Measurements from ENCODE around the gene SPNS1.
"Not testable (repeated sequence)": the region's sequence is repeated elsewhere in the genome, so short reads cannot be mapped to it uniquely, and the experiment has no call there.

Gene SPNS1, protein sequence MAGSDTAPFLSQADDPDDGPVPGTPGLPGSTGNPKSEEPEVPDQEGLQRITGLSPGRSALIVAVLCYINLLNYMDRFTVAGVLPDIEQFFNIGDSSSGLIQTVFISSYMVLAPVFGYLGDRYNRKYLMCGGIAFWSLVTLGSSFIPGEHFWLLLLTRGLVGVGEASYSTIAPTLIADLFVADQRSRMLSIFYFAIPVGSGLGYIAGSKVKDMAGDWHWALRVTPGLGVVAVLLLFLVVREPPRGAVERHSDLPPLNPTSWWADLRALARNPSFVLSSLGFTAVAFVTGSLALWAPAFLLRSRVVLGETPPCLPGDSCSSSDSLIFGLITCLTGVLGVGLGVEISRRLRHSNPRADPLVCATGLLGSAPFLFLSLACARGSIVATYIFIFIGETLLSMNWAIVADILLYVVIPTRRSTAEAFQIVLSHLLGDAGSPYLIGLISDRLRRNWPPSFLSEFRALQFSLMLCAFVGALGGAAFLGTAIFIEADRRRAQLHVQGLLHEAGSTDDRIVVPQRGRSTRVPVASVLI
- total RNA-seq = 2.2 to 5.6 (median 2.3) reads per million in 3 donors

DNA sequence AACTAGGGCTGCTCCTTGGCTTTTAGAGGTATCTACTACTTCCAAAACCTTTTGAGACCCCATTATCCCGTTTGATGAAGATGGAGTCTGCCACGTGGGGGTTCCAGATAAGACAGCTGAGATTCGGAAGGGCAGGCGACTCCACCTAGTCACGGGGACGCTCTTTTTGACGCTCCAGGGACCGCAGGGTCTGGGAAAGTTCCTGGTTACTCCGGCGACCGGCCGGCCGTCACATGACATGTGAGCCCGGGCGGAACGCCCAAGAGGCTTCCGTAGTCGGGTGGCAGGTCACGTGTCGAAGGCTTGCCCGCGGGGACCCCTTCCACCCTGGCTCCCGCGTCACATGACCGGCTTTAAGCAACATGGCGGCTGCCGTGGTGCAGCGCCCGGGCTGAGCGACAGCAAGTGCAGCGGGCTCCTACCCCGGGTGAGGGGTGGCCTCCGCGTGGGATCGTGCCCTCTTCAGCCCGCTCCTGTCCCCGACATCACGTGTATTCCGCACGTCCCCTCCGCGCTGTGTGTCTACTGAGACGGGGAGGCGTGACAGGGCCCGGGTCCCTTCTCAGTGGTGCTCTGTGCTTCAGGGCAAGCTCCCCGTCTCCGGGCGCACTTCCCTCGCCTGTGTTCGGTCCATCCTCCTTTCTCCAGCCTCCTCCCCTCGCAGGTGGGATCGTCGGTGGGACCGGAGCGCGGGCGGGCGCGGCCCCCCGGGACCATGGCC lies at the start of gene SPNS1:
TSS of gene SPNS1 (plus strand) at position 342 of the 721 bp plus-strand sequence. CDS start at position 716, 374 bp downstream.
- H3K27me3 ChIP-seq (replicated peaks; ENCODE audit: control insufficient read depth, insufficient read depth, low read length, poor library complexity, severe bottlenecking) = no peaks in the 10 kb centered on the region
- H3K36me3 ChIP-seq (ENCODE audit: control insufficient read depth, insufficient read depth, low read length) = peaks cover 7% of the 10 kb centered on the region
- H3K9me3 ChIP-seq (ENCODE audit: control insufficient read depth, low read length) = no peaks in the 10 kb centered on the region
- DNase-seq = peak; percentile 83 to 89 (median 84)
- peak within 1 kb of the TSS; percentile 71 for H3K27ac ChIP-seq (ENCODE audit: insufficient read depth, low read length, poor library complexity, severe bottlenecking)
- H3K4me1 ChIP-seq (ENCODE audit: control insufficient read depth, insufficient read depth, low read length, poor library complexity, severe bottlenecking) = peaks cover 16% of the 10 kb centered on the region
- H3K4me3 ChIP-seq (ENCODE audit: insufficient read depth, low read depth, low read length, poor library complexity, severe bottlenecking) = peak within 1 kb of the TSS; percentile 85

DNA sequence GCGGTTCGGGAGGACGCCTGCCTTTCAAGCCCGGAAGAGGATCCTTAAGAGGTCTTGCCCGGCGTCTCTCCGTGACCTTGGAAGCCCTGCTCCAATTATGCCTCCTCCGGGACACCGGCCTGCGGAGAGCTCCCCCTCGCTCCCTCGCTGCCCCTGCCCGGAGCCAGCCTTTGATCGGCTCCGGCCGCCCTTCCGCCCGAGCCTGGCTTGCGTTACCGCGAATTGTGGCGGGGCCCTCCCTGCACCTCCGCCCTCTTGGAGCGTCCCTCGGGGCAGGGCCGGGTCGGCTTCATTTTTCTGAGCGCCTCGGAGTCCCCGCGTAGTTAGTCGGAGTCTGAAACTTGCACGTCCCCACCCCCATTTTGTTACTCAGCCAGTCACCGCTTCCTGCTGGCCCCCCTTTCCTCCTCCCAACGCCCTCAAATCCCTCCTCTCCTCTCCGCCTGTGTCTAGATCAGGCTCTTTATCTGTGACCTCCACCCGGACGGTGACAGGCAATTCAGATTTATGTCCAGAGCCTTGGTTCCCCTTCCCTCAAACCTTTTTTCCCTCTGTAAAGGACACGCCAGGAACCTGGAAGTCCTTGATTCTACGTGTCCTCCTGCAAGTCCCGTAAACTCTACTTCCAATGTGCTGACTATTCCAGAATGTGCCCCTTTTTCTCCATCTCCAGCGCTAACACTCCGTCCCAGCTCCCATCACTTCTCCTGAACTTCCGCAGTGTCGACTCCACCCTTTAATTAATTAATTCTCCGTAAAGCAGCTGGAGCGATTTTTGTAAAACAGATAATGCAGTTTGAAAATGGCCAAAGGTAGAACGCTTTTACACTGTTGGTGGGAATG lies 49.0 kb upstream of the SPNS1 start:
- DNase-seq = peak; percentile 67 to 74 (median 67)
- H3K27ac ChIP-seq (ENCODE audit: insufficient read depth, low read length, poor library complexity, severe bottlenecking) = peak overlapping the region; percentile 97
- no peaks in the 10 kb centered on the region for H3K36me3 ChIP-seq (ENCODE audit: control insufficient read depth, insufficient read depth, low read length)
- peak overlapping the region; percentile 98 for H3K4me3 ChIP-seq (ENCODE audit: insufficient read depth, low read depth, low read length, poor library complexity, severe bottlenecking)
- H3K9me3 ChIP-seq (ENCODE audit: control insufficient read depth, low read length) = no peaks in the 10 kb centered on the region
- H3K4me1 ChIP-seq (ENCODE audit: control insufficient read depth, insufficient read depth, low read length, poor library complexity, severe bottlenecking) = peaks cover 11% of the 10 kb centered on the region
- H3K27me3 ChIP-seq (replicated peaks; ENCODE audit: control insufficient read depth, insufficient read depth, low read length, poor library complexity, severe bottlenecking) = no peaks in the 10 kb centered on the region

GRCh38 chr16:28926284-28926683 lies 48.3 kb upstream of the SPNS1 start:
- H3K27ac ChIP-seq (ENCODE audit: insufficient read depth, low read length, poor library complexity, severe bottlenecking) = not testable (repeated sequence)

DNA sequence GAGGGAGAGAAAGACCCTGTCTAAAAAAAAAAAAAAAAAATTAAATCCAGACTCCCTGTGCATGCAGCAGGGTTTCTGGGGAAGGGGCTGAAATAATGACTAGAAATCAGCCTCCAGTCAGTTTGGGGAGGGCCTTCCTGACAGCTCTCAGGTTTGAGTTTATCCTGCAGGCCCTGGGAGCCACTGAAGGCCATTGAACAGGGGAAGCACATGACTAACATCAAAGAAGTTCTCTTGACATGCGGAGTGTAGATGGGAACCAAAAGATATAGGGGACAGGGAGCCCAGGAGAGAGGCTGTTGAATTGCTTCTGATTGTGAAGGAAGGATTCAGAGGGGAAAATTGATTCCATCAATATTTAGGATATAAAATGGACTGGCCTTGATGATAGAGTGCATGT lies 46.8 kb upstream of the SPNS1 start:
- no peaks in the 10 kb centered on the region for H3K27me3 ChIP-seq (replicated peaks; ENCODE audit: control insufficient read depth, insufficient read depth, low read length, poor library complexity, severe bottlenecking)
- H3K9me3 ChIP-seq (ENCODE audit: control insufficient read depth, low read length) = no peaks in the 10 kb centered on the region
- H3K4me1 ChIP-seq (ENCODE audit: control insufficient read depth, insufficient read depth, low read length, poor library complexity, severe bottlenecking) = peaks cover 11% of the 10 kb centered on the region
- no peak for DNase-seq
- no peak overlapping the region for H3K27ac ChIP-seq (ENCODE audit: insufficient read depth, low read length, poor library complexity, severe bottlenecking)
- no peak overlapping the region for H3K4me3 ChIP-seq (ENCODE audit: insufficient read depth, low read depth, low read length, poor library complexity, severe bottlenecking)
- no peaks in the 10 kb centered on the region for H3K36me3 ChIP-seq (ENCODE audit: control insufficient read depth, insufficient read depth, low read length)

More at GRCh38 chr16:28926284-28926683, 48.3 kb upstream of the SPNS1 start:
- not testable (repeated sequence) for H3K9me3 ChIP-seq (ENCODE audit: control insufficient read depth, low read length); DNase-seq; H3K27me3 ChIP-seq (replicated peaks; ENCODE audit: control insufficient read depth, insufficient read depth, low read length, poor library complexity, severe bottlenecking); H3K36me3 ChIP-seq (ENCODE audit: control insufficient read depth, insufficient read depth, low read length); H3K4me3 ChIP-seq (ENCODE audit: insufficient read depth, low read depth, low read length, poor library complexity, severe bottlenecking)
- H3K4me1 ChIP-seq (ENCODE audit: control insufficient read depth, insufficient read depth, low read length, poor library complexity, severe bottlenecking) = peaks cover 11% of the 10 kb centered on the region

- Histone ChIP-seq H3K4me3 (ENCODE audit: insufficient read depth, low read depth, low read length, poor library complexity, severe bottlenecking) (no peak overlapping the region), H3K36me3 (ENCODE audit: control insufficient read depth, insufficient read depth, low read length) (no peaks in the 10 kb centered on the region), H3K27ac (ENCODE audit: insufficient read depth, low read length, poor library complexity, severe bottlenecking) (no peak overlapping the region), H3K27me3 (replicated peaks; ENCODE audit: control insufficient read depth, insufficient read depth, low read length, poor library complexity, severe bottlenecking) (no peaks in the 10 kb centered on the region), H3K9me3 (ENCODE audit: control insufficient read depth, low read length) (no peaks in the 10 kb centered on the region), H3K4me1 (ENCODE audit: control insufficient read depth, insufficient read depth, low read length, poor library complexity, severe bottlenecking) (peaks cover 4% of the 10 kb centered on the region)
- DNase-seq = no peak
Observed at GRCh38 chr16:28930203-28930602, 44.4 kb upstream of the SPNS1 start.

GRCh38 chr16:28930652-28931051 lies 43.9 kb upstream of the SPNS1 start:
- Histone ChIP-seq H3K9me3 (ENCODE audit: control insufficient read depth, low read length) (no peaks in the 10 kb centered on the region), H3K4me3 (ENCODE audit: insufficient read depth, low read depth, low read length, poor library complexity, severe bottlenecking) (no peak overlapping the region), H3K36me3 (ENCODE audit: control insufficient read depth, insufficient read depth, low read length) (no peaks in the 10 kb centered on the region)

DNA sequence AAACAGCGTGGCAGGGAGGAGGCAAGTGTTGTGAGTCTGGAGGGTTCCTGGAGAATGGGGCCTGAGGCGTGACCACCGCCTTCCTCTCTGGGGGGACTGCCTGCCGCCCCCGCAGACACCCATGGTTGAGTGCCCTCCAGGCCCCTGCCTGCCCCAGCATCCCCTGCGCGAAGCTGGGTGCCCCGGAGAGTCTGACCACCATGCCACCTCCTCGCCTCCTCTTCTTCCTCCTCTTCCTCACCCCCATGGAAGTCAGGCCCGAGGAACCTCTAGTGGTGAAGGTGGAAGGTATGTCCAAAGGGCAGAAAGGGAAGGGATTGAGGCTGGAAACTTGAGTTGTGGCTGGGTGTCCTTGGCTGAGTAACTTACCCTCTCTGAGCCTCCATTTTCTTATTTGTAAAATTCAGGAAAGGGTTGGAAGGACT lies 42.8 kb upstream of the SPNS1 start, which contains the start of gene CD19:
TSS of gene CD19 (plus strand) at position 171 of the 425 bp plus-strand sequence. CDS start at position 201, 30 bp downstream.
- no peak for DNase-seq
- no peaks in the 10 kb centered on the region for H3K9me3 ChIP-seq (ENCODE audit: control insufficient read depth, low read length)
- no peaks in the 10 kb centered on the region for H3K36me3 ChIP-seq (ENCODE audit: control insufficient read depth, insufficient read depth, low read length)
- H3K27ac ChIP-seq (ENCODE audit: insufficient read depth, low read length, poor library complexity, severe bottlenecking) = peak within 1 kb of the TSS; percentile 1
- H3K4me3 ChIP-seq (ENCODE audit: insufficient read depth, low read depth, low read length, poor library complexity, severe bottlenecking) = no peak within 1 kb of the TSS
- no peaks in the 10 kb centered on the region for H3K27me3 ChIP-seq (replicated peaks; ENCODE audit: control insufficient read depth, insufficient read depth, low read length, poor library complexity, severe bottlenecking)
- peaks cover 8% of the 10 kb centered on the region for H3K4me1 ChIP-seq (ENCODE audit: control insufficient read depth, insufficient read depth, low read length, poor library complexity, severe bottlenecking)

More at GRCh38 chr16:28930652-28931051, 43.9 kb upstream of the SPNS1 start:
- H3K27me3 ChIP-seq (replicated peaks; ENCODE audit: control insufficient read depth, insufficient read depth, low read length, poor library complexity, severe bottlenecking) = no peaks in the 10 kb centered on the region
- no peak for DNase-seq
- peak overlapping the region; percentile 1 for H3K27ac ChIP-seq (ENCODE audit: insufficient read depth, low read length, poor library complexity, severe bottlenecking)
- H3K4me1 ChIP-seq (ENCODE audit: control insufficient read depth, insufficient read depth, low read length, poor library complexity, severe bottlenecking) = peaks cover 3% of the 10 kb centered on the region

- no peaks in the 10 kb centered on the region for H3K36me3 ChIP-seq (ENCODE audit: control insufficient read depth, insufficient read depth, low read length)
- no peak overlapping the region for H3K4me3 ChIP-seq (ENCODE audit: insufficient read depth, low read depth, low read length, poor library complexity, severe bottlenecking)
- peaks cover 12% of the 10 kb centered on the region for H3K4me1 ChIP-seq (ENCODE audit: control insufficient read depth, insufficient read depth, low read length, poor library complexity, severe bottlenecking)
- no peaks in the 10 kb centered on the region for H3K9me3 ChIP-seq (ENCODE audit: control insufficient read depth, low read length)
- H3K27ac ChIP-seq (ENCODE audit: insufficient read depth, low read length, poor library complexity, severe bottlenecking) = no peak overlapping the region
- H3K27me3 ChIP-seq (replicated peaks; ENCODE audit: control insufficient read depth, insufficient read depth, low read length, poor library complexity, severe bottlenecking) = no peaks in the 10 kb centered on the region
- no peak for DNase-seq
Observed at GRCh38 chr16:28932339-28933141, 42.0 kb upstream of the SPNS1 start.

- H3K4me3 ChIP-seq (ENCODE audit: insufficient read depth, low read depth, low read length, poor library complexity, severe bottlenecking) = no peak overlapping the region
- no peaks in the 10 kb centered on the region for H3K9me3 ChIP-seq (ENCODE audit: control insufficient read depth, low read length)
- DNase-seq = no peak
- peaks cover 12% of the 10 kb centered on the region for H3K4me1 ChIP-seq (ENCODE audit: control insufficient read depth, insufficient read depth, low read length, poor library complexity, severe bottlenecking)
- no peaks in the 10 kb centered on the region for H3K27me3 ChIP-seq (replicated peaks; ENCODE audit: control insufficient read depth, insufficient read depth, low read length, poor library complexity, severe bottlenecking)
- H3K36me3 ChIP-seq (ENCODE audit: control insufficient read depth, insufficient read depth, low read length) = no peaks in the 10 kb centered on the region
- no peak overlapping the region for H3K27ac ChIP-seq (ENCODE audit: insufficient read depth, low read length, poor library complexity, severe bottlenecking)
Observed at GRCh38 chr16:28933171-28933570, 41.4 kb upstream of the SPNS1 start.

Data from effector memory CD4-positive, alpha-beta T cell (primary cell).